Inferior parietal cortex (tissue), 1 donor: ENCODE data around the gene SMIM33.
A peak's percentile ranks its signal among the peaks of the same experiment; 100 is the strongest.
"Not testable (repeated sequence)": the region's sequence is repeated elsewhere in the genome, so short reads cannot be mapped to it uniquely, and the experiment has no call there.

Experiments
- DNase-seq: peaks from one replicate; pipeline ENCODE4 v3.0.0-alpha.2; 2016; ENCODE audit errors: extremely low spot score

SMIM33 gene

GRCh38 chr5:139457241-139457640 lies 13.6 kb upstream of the SMIM33 start:
- DNase-seq, result no peak

GRCh38 chr5:139457653-139458306 lies 13.0 kb upstream of the SMIM33 start:
- no peak for DNase-seq

GRCh38 chr5:139458580-139459407 lies 12.0 kb upstream of the SMIM33 start:
- no peak for DNase-seq

- no peak for DNase-seq
Measured at GRCh38 chr5:139459451-139459934, 11.3 kb upstream of the SMIM33 start.

GRCh38 chr5:139460455-139460854 lies 10.3 kb upstream of the SMIM33 start:
- DNase-seq, result no peak

GRCh38 chr5:139461176-139461575 lies 9.6 kb upstream of the SMIM33 start:
- DNase-seq, result no peak

GRCh38 chr5:139461698-139462097 lies 9.1 kb upstream of the SMIM33 start:
- DNase-seq, result no peak

GRCh38 chr5:139462586-139463276 lies 8.1 kb upstream of the SMIM33 start, which contains the start of gene ECSCR:
ECSCR (minus strand) TSS chr5:139462743; CDS start chr5:139462670, 73 bp downstream.
- DNase-seq, result no peak

GRCh38 chr5:139468421-139468931 lies 2.3 kb upstream of the SMIM33 start:
- no peak for DNase-seq

GRCh38 chr5:139472386-139473030 lies 1.7 kb downstream of the SMIM33 start:
- no peak for DNase-seq

GRCh38 chr5:139473105-139473504 lies 2.3 kb downstream of the SMIM33 start:
- no peak for DNase-seq

- no peak for DNase-seq
Measured at GRCh38 chr5:139473565-139473964, 2.8 kb downstream of the SMIM33 start.

- DNase-seq, result peak; percentile 13
Measured at GRCh38 chr5:139474890-139475791, 4.3 kb downstream of the SMIM33 start.

GRCh38 chr5:139475865-139476617 lies 5.2 kb downstream of the SMIM33 start:
- DNase-seq, result no peak

- not testable (repeated sequence) for DNase-seq
Measured at GRCh38 chr5:139478657-139479423, 8.0 kb downstream of the SMIM33 start.

GRCh38 chr5:139479729-139480128 lies 8.9 kb downstream of the SMIM33 start:
- DNase-seq, result not testable (repeated sequence)

- no peak for DNase-seq
Measured at GRCh38 chr5:139481122-139481533, 10.3 kb downstream of the SMIM33 start.

- DNase-seq, result no peak
Measured at GRCh38 chr5:139481580-139482049, 10.8 kb downstream of the SMIM33 start.
